SK-N-MC (cell line): ENCODE results near the gene ASL.
"Not testable (repeated sequence)": the region's sequence is repeated elsewhere in the genome, so short reads cannot be mapped to it uniquely, and the experiment has no call there.

ENCODE experiments used
- DNase-seq: peaks from one replicate; pipeline ENCODE4 v3.0.0-alpha.2; 2011; ENCODE audit warnings: low read depth, low spot score
- H3K27ac ChIP-seq: fragments of 200-600 bp; sonication (generic); 2 replicates; pipeline ENCODE4 v1.5.1; 2016; ENCODE audit warnings: mixed run types
- H3K36me3 ChIP-seq: fragments of 200-600 bp; sonication (generic); 2 replicates; pipeline ENCODE4 v1.6.1; 2017; ENCODE audit warnings: antibody characterized with exemption, low read length, mixed read lengths; ENCODE audit not compliant: insufficient read depth
- H3K4me3 ChIP-seq: fragments of 200-600 bp; sonication (generic); 2 replicates; pipeline ENCODE4 v1.5.1; 2016
- H3K9ac ChIP-seq: fragments of 200-600 bp; sonication (generic); 2 replicates; pipeline ENCODE4 v1.8.0; 2017; ENCODE audit warnings: mixed run types, mixed read lengths; ENCODE audit not compliant: insufficient read length
- H3K9me3 ChIP-seq: fragments of 200-600 bp; sonication (generic); 2 replicates; pipeline ENCODE4 v1.6.1; 2017; ENCODE audit warnings: low read depth, mild to moderate bottlenecking, antibody characterized with exemption, low read length, moderate library complexity, mixed read lengths
- EZH2 ChIP-seq: fragments of 200-600 bp; sonication (generic); IDR thresholded peaks from one replicate; pipeline ENCODE4 v1.6.1; 2017; ENCODE audit warnings: antibody characterized with exemption
- FOXP2 ChIP-seq: optimal IDR thresholded peaks from 2 replicates; pipeline ENCODE3; 2011; ENCODE audit warnings: mild to moderate bottlenecking, moderate library complexity; ENCODE audit not compliant: insufficient read depth; ENCODE audit errors: extremely low read length, control extremely low read depth
- POLR2AphosphoS5 ChIP-seq: IDR thresholded peaks from 2 replicates; pipeline ENCODE4 v1.6.1; 2012; ENCODE audit warnings: mild to moderate bottlenecking, low read depth, low read length, borderline replicate concordance

The ASL gene

GRCh38 chr7:66125052-66125694 lies 49.6 kb downstream of the ASL start:
- TF ChIP-seq POLR2AphosphoS5 (no peak), FOXP2 (no peak), EZH2 (no peak)
- Histone ChIP-seq H3K9me3 (no peaks in the 10 kb centered on the region), H3K4me3 (no peak overlapping the region), H3K36me3 (peaks cover 13% of the 10 kb centered on the region; the same call in 1 of the 2 replicates), H3K27ac (no peak overlapping the region), H3K9ac (no peak overlapping the region)
- DNase-seq = no peak

- not testable (repeated sequence) for DNase-seq, H3K9me3 ChIP-seq, H3K4me3 ChIP-seq, H3K9ac ChIP-seq, H3K27ac ChIP-seq
- peaks cover 18% of the 10 kb centered on the region; the same call in 1 of the 2 replicates for H3K36me3 ChIP-seq
These were observed 50.2 kb downstream of the ASL start for GRCh38 chr7:66125781-66126352.

- DNase-seq, H3K4me3 ChIP-seq, H3K27ac ChIP-seq, H3K9me3 ChIP-seq, H3K9ac ChIP-seq: not testable (repeated sequence)
- H3K36me3 ChIP-seq = peaks cover 21% of the 10 kb centered on the region
These were observed 51.6 kb downstream of the ASL start for GRCh38 chr7:66127172-66127571.

- H3K9ac ChIP-seq = peak overlapping the region; percentile 37
- peaks cover 80% of the 10 kb centered on the region for H3K36me3 ChIP-seq
- TF ChIP-seq EZH2 (no peak), POLR2AphosphoS5 (no peak), FOXP2 (no peak)
These were observed 63.6 kb downstream of the ASL start for GRCh38 chr7:66138994-66139752.

GRCh38 chr7:66140924-66141323 lies 65.3 kb downstream of the ASL start:
- Histone ChIP-seq H3K27ac (no peak overlapping the region), H3K9ac (no peak overlapping the region), H3K4me3 (no peak overlapping the region), H3K36me3 (peaks cover 85% of the 10 kb centered on the region), H3K9me3 (no peaks in the 10 kb centered on the region)
- DNase-seq = no peak
- TF ChIP-seq FOXP2 (no peak), POLR2AphosphoS5 (no peak), EZH2 (no peak)

More at GRCh38 chr7:66138994-66139752, 63.6 kb downstream of the ASL start:
- DNase-seq = no peak
- H3K9me3 ChIP-seq = no peaks in the 10 kb centered on the region
- H3K4me3 ChIP-seq = no peak overlapping the region
- peak overlapping the region; percentile 19; the same call in 1 of the 2 replicates for H3K27ac ChIP-seq

- no peak for DNase-seq
- no peak for TF ChIP-seq EZH2
- no peak for TF ChIP-seq POLR2AphosphoS5
- TF ChIP-seq FOXP2 = no peak
These were observed 66.7 kb downstream of the ASL start for GRCh38 chr7:66142334-66142733.

GRCh38 chr7:66142996-66143395 lies 67.4 kb downstream of the ASL start:
- DNase-seq = no peak
- TF ChIP-seq EZH2 (no peak), FOXP2 (no peak), POLR2AphosphoS5 (no peak)
- Histone ChIP-seq H3K9ac (no peak overlapping the region), H3K27ac (no peak overlapping the region), H3K4me3 (no peak overlapping the region), H3K36me3 (peaks cover 77% of the 10 kb centered on the region), H3K9me3 (no peaks in the 10 kb centered on the region)

More at GRCh38 chr7:66142334-66142733, 66.7 kb downstream of the ASL start:
- Histone ChIP-seq H3K4me3 (no peak overlapping the region), H3K36me3 (peaks cover 80% of the 10 kb centered on the region), H3K27ac (no peak overlapping the region), H3K9ac (no peak overlapping the region), H3K9me3 (no peaks in the 10 kb centered on the region)
